ENCODE measurements around the gene KRT74. TPM values are rescaled to one million over a fixed set of nuclear protein-coding genes. Genes with fewer than 3 reads are reported as not detected.

The KRT74 gene
- total RNA-seq: not detected

DNA sequence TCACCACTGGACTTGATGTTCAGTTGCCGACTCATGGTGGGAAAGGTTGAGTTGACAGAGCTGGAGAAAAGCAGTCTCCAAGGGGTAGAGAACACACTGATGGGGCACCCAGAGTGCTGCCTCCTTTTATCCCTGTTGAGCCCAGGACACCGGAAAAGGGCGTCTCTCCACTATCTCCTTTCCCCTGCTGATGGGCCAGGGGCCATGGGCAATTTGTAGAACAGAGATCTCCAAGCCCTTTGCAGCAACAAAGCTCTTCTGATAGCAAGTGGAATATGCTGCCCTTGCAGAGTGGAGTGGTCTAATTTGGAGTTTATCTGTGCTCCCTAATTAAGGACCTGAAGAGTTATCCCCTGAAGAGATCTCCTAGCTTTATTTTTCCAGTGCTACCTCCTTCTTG lies at the start of gene KRT74:
Gene KRT74 (minus strand): TSS at position 101 of the 400 bp plus-strand sequence. CDS start 66 bp downstream, at position 35.
- ATAC-seq: no peak
- no peak for TF ChIP-seq POLR2A (IDR thresholded peaks at IDR 0.05)
- TF ChIP-seq, protein P1, sequence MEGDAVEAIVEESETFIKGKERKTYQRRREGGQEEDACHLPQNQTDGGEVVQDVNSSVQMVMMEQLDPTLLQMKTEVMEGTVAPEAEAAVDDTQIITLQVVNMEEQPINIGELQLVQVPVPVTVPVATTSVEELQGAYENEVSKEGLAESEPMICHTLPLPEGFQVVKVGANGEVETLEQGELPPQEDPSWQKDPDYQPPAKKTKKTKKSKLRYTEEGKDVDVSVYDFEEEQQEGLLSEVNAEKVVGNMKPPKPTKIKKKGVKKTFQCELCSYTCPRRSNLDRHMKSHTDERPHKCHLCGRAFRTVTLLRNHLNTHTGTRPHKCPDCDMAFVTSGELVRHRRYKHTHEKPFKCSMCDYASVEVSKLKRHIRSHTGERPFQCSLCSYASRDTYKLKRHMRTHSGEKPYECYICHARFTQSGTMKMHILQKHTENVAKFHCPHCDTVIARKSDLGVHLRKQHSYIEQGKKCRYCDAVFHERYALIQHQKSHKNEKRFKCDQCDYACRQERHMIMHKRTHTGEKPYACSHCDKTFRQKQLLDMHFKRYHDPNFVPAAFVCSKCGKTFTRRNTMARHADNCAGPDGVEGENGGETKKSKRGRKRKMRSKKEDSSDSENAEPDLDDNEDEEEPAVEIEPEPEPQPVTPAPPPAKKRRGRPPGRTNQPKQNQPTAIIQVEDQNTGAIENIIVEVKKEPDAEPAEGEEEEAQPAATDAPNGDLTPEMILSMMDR (IDR thresholded peaks at IDR 0.05 in 4 of 5, conservative IDR thresholded peaks at IDR 0.05 in 1 of 5): no peak
- intact Hi-C loops (cut with DNase I; ENCODE audit: low total_unique reads) (no loop called here), in situ Hi-C loops (cut with MboI; ENCODE audit: low sequenced_read_pairs in 4 of 4) (no loop called here)
- H3K36me3 ChIP-seq: no peaks in the 10 kb centered on the region
- H3K9me3 ChIP-seq: no peaks in the 10 kb centered on the region
- H3K4me1 ChIP-seq: no peaks in the 10 kb centered on the region
- no peak within 1 kb of the TSS for H3K4me3 ChIP-seq
- DNase-seq: no peak
- H3K27me3 ChIP-seq: no peaks in the 10 kb centered on the region
- H3K27ac ChIP-seq: no peak within 1 kb of the TSS

GRCh38 chr12:52622349-52622748 lies 48.7 kb upstream of the KRT74 start:
- no peak for DNase-seq
- ATAC-seq: no peak
- intact Hi-C loops (cut with DNase I; ENCODE audit: low total_unique reads): no loop called here

DNA sequence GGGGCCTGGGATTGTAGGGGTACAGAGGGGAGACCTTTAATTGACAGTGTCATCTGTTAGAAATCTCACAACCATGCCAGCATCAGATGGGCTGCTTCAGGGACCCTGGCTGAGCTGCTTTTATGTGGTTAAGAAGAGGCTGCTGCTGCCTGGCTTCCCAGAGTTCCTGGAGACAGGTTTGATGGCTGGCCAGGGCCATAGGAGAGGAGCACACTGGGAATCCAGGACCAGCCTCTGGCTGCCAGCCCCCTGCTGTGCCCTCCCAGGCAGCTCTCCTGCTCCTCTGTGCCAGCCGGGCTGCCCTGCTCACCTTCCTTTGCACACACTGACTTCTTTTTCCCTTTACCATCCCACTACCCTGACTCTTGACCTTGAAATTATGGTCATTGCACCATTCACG lies 45.2 kb upstream of the KRT74 start:
- H3K4me1 ChIP-seq: no peaks in the 10 kb centered on the region
- H3K36me3 ChIP-seq: no peaks in the 10 kb centered on the region
- peaks cover 0 to 2% (median 0%) of the 10 kb centered on the region in 3 donors for H3K27me3 ChIP-seq
- DNase-seq (no peak), ATAC-seq (no peak)
- no peak overlapping the region for H3K4me3 ChIP-seq
- TF ChIP-seq, protein P1 (IDR thresholded peaks at IDR 0.05 in 4 of 5, conservative IDR thresholded peaks at IDR 0.05 in 1 of 5): no peak
- no peak for TF ChIP-seq POLR2A (IDR thresholded peaks at IDR 0.05)
- peaks cover 0 to 7% (median 0%) of the 10 kb centered on the region in 3 donors for H3K9me3 ChIP-seq
- in situ Hi-C loops (cut with MboI; ENCODE audit: low sequenced_read_pairs in 4 of 4): no loop called here
- intact Hi-C loops (cut with DNase I; ENCODE audit: low total_unique reads): no loop called here
- no peak overlapping the region for H3K27ac ChIP-seq

More at GRCh38 chr12:52622349-52622748, 48.7 kb upstream of the KRT74 start:
- Histone ChIP-seq H3K4me3 (no peak overlapping the region), H3K9me3 (peaks cover 0 to 7% (median 0%) of the 10 kb centered on the region in 3 donors), H3K27ac (no peak overlapping the region), H3K4me1 (no peaks in the 10 kb centered on the region), H3K27me3 (no peaks in the 10 kb centered on the region), H3K36me3 (no peaks in the 10 kb centered on the region)
- TF ChIP-seq POLR2A (IDR thresholded peaks at IDR 0.05): no peak
- TF ChIP-seq, protein P1 (IDR thresholded peaks at IDR 0.05 in 4 of 5, conservative IDR thresholded peaks at IDR 0.05 in 1 of 5): no peak
- in situ Hi-C loops (cut with MboI; ENCODE audit: low sequenced_read_pairs in 4 of 4): no loop called here

DNA sequence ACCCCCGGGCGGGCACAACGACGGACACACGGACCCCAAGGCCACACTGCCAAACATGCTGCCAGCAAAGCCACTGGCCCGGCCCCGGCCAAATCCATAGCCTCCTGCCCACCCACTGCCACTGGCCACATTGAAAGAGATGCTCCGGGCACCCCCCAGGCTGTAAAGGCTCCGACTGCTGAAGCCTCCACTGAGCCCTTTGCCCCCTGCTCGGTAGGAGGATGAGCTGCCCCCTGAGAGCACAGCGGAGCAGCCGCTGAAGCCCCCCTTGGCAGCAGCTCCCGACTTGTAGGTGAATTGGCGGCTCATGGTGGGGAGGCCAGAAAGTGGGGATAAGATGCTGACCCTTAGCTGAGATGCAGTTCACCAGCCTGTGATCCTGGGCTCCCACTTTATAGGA lies 44.6 kb upstream of the KRT74 start, which contains the start of gene KRT73:
Gene KRT73 (minus strand): TSS at position 344 of the 400 bp plus-strand sequence. CDS start 35 bp downstream, at position 309.
- Histone ChIP-seq H3K4me3 (no peak within 1 kb of the TSS), H3K36me3 (no peaks in the 10 kb centered on the region), H3K27ac (no peak within 1 kb of the TSS), H3K27me3 (peaks cover 0 to 2% (median 0%) of the 10 kb centered on the region in 3 donors), H3K4me1 (no peaks in the 10 kb centered on the region), H3K9me3 (peaks cover 0 to 2% (median 0%) of the 10 kb centered on the region in 3 donors)
- intact Hi-C loops (cut with DNase I; ENCODE audit: low total_unique reads) (no loop called here), in situ Hi-C loops (cut with MboI; ENCODE audit: low sequenced_read_pairs in 4 of 4) (no loop called here)
- no peak for DNase-seq
- no peak for ATAC-seq
- no peak for TF ChIP-seq POLR2A (IDR thresholded peaks at IDR 0.05)
- TF ChIP-seq, protein P1 (IDR thresholded peaks at IDR 0.05 in 4 of 5, conservative IDR thresholded peaks at IDR 0.05 in 1 of 5): no peak

DNA sequence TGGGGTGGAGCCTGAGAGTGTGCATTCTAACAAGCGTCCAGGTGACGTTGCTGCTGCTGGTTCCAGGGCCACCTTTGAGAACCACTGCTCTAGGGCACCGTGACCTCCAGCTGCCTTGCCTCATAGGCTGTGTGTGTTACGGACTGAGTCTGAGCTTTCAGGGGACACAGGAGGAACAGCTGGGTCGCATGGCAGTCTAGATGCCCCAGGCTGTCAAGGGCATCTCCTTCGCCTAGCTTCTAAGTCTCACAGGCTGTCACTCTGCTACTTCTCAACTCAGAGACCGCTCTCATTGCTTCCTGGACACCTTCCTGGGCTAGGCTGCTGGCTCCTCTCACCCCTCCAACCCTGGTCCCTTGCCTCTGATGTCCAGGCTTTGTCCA lies 43.8 kb upstream of the KRT74 start:
- intact Hi-C loops (cut with DNase I; ENCODE audit: low total_unique reads) (no loop called here), in situ Hi-C loops (cut with MboI; ENCODE audit: low sequenced_read_pairs in 4 of 4) (no loop called here)
- DNase-seq (no peak), ATAC-seq (no peak)
- Histone ChIP-seq H3K27me3 (peaks cover 0 to 2% (median 0%) of the 10 kb centered on the region in 3 donors), H3K4me3 (no peak overlapping the region), H3K36me3 (no peaks in the 10 kb centered on the region), H3K27ac (no peak overlapping the region), H3K9me3 (no peaks in the 10 kb centered on the region), H3K4me1 (no peaks in the 10 kb centered on the region)
- TF ChIP-seq, protein P1 (IDR thresholded peaks at IDR 0.05 in 4 of 5, conservative IDR thresholded peaks at IDR 0.05 in 1 of 5): no peak
- TF ChIP-seq POLR2A (IDR thresholded peaks at IDR 0.05): no peak
